Neural crest cell (in vitro differentiated cells): ENCODE measurements around the gene COLGALT1. TPM values are rescaled to one million over a fixed set of nuclear protein-coding genes. Genes with fewer than 3 reads are reported as not detected.
"Not testable (repeated sequence)": the region's sequence is repeated elsewhere in the genome, so short reads cannot be mapped to it uniquely, and the experiment has no call there.

Experiments
- DNase-seq: peaks from one replicate; pipeline ENCODE4 v3.0.0; 2021; ENCODE audit warnings: low read depth, mixed read lengths, low spot score
- H3K27ac Mint-ChIP-seq: one replicate; pipeline ENCODE4 v1.8.0; 2021; ENCODE audit warnings: mild to moderate bottlenecking, mixed read lengths; ENCODE audit not compliant: unreplicated experiment
- H3K27me3 Mint-ChIP-seq: 2 replicates; pipeline ENCODE4 v1.8.0; 2021; ENCODE audit warnings: low read depth, mild to moderate bottlenecking, mixed read lengths
- H3K36me3 Mint-ChIP-seq: 2 replicates; pipeline ENCODE4 v1.8.0; 2021; ENCODE audit warnings: low read depth, mild to moderate bottlenecking, mixed read lengths
- H3K4me1 Mint-ChIP-seq: 2 replicates; pipeline ENCODE4 v1.8.0; 2021; ENCODE audit warnings: mixed read lengths
- H3K4me3 Mint-ChIP-seq: one replicate; pipeline ENCODE4 v1.8.0; 2021; ENCODE audit warnings: mild to moderate bottlenecking, mixed read lengths
- H3K9me3 Mint-ChIP-seq: 2 replicates; pipeline ENCODE4 v1.8.0; 2021; ENCODE audit warnings: mixed read lengths
- total RNA-seq: library from RNA; stranded (reverse); gene quantifications from 2 replicates; pipeline ENCODE4 v1.2.1, GENCODE V29; 2021
- TF ChIP-seq, protein P1 (sequence below): fragments of 200-600 bp; sonication (generic); conservative IDR thresholded peaks from 2 replicates; pipeline ENCODE4 v1.5.0; 2021; ENCODE audit warnings: antibody characterized with exemption, mild to moderate bottlenecking

The COLGALT1 gene
- total RNA-seq, 1 donor from 2014 or later: 81.7 TPM

DNA sequence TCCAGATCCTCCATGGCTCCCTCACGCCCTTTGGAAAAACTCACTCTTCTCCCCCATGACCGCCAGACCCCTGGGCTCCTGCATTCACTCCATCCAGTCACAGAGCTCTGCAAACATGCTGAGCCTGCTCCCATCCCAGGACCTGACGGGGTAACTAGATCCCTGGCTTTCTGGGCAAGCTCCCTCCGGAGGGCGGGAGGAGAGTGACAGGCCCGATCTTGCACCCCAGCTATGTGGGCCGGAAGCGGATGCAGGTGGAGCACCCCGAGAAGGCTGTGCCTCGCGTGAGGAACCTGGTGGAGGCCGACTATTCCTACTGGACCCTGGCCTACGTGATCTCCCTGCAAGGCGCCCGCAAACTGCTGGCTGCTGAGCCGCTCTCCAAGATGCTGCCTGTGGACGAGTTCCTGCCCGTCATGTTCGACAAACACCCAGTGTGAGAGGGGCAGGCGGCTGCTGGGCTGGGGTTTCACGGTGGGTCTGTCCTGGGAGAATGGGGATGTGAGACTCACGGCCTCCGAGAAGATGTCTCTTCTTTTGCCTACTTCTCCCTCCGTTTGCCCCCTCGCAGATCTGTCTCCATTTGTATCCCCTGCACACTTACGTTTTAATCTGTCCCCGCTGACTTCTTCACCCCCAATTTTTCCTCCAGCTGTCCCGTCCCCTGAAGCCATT, 25.2 kb downstream of the COLGALT1 start:
- peaks cover 8% of the 10 kb centered on the region for H3K4me1 Mint-ChIP-seq
- no peaks in the 10 kb centered on the region for H3K27me3 Mint-ChIP-seq
- no peak for DNase-seq
- peaks cover 12% of the 10 kb centered on the region for H3K36me3 Mint-ChIP-seq
- no peaks in the 10 kb centered on the region for H3K9me3 Mint-ChIP-seq
- H3K27ac Mint-ChIP-seq: no peak overlapping the region
- no peak overlapping the region for H3K4me3 Mint-ChIP-seq
- TF ChIP-seq, protein P1, sequence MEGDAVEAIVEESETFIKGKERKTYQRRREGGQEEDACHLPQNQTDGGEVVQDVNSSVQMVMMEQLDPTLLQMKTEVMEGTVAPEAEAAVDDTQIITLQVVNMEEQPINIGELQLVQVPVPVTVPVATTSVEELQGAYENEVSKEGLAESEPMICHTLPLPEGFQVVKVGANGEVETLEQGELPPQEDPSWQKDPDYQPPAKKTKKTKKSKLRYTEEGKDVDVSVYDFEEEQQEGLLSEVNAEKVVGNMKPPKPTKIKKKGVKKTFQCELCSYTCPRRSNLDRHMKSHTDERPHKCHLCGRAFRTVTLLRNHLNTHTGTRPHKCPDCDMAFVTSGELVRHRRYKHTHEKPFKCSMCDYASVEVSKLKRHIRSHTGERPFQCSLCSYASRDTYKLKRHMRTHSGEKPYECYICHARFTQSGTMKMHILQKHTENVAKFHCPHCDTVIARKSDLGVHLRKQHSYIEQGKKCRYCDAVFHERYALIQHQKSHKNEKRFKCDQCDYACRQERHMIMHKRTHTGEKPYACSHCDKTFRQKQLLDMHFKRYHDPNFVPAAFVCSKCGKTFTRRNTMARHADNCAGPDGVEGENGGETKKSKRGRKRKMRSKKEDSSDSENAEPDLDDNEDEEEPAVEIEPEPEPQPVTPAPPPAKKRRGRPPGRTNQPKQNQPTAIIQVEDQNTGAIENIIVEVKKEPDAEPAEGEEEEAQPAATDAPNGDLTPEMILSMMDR: no peak

DNA sequence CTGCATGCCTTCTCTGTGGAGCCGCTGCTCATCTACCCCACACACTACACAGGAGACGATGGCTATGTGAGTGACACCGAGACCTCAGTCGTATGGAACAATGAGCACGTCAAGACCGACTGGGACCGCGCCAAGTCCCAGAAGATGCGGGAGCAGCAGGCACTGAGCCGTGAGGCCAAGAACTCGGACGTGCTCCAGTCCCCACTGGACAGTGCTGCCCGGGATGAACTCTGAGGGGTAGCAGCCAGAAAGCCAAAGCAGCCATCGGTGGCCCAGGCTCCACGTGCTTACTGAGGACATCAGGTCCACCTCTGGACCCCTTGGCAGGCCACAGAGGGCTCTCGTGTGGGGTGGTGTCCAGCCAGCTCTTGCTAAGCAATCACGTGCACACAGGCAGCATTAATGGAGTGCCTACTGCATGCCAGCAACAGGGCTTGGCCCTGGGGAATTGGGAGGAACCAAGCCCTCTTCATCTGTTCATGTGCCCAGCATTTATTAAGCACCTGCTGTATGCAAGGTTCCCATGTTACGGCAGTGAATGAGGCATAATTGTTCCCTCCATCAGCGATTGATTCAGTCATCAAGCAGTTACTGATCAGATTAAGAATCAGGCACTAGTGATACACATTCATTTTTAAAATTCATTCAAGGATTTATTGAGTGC, 25.9 kb downstream of the COLGALT1 start:
- no peak for DNase-seq
- Mint-ChIP-seq H3K4me3 (no peak overlapping the region), H3K9me3 (no peaks in the 10 kb centered on the region), H3K4me1 (peaks cover 8% of the 10 kb centered on the region), H3K27me3 (no peaks in the 10 kb centered on the region), H3K27ac (no peak overlapping the region), H3K36me3 (peaks cover 12% of the 10 kb centered on the region)
- TF ChIP-seq, protein P1: no peak

DNA sequence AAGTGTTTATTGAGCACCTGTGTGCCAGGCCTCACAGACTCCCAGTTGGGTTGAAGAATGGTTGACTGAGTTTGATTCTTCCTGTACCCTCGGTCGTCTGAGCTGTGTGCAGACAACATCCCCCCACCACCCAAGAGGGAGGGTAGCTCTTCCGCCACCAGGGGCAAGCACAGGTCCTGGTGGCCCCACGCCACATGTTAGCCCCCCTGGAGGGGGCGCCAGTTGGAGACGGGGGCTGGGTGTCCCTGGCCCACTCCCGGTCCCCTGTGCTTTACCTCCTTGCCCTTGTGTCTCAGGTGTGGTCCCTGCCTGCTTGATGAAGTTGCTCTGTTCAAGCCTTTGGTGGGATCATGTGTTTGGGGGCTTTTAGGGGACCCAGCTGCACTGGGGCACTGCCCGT, 27.2 kb downstream of the COLGALT1 start:
- no peak overlapping the region for H3K27ac Mint-ChIP-seq

DNA sequence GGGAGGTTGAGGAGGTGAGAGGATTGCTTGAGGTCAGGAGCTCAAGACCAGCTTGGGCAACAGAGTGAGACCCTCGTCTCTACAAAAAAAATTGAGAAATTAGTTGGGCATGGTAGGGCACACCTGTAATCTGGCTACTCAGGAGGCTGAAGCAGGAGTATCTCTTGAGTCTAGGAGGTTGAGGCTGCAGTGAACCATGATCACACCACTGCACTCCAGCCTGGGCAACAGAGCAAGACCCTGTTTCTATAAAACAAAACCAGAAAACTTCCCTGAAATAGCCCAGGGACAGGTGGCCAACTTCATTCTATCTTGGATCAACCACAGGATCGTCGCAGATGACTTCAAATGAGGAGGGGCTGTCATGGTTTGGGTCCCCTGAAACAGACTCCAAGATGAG, 28.7 kb downstream of the COLGALT1 start:
- no peaks in the 10 kb centered on the region for H3K27me3 Mint-ChIP-seq
- H3K9me3 Mint-ChIP-seq: no peaks in the 10 kb centered on the region
- H3K27ac Mint-ChIP-seq: no peak overlapping the region
- TF ChIP-seq, protein P1: no peak
- no peak for DNase-seq
- peaks cover 8% of the 10 kb centered on the region for H3K4me1 Mint-ChIP-seq
- peaks cover 12% of the 10 kb centered on the region for H3K36me3 Mint-ChIP-seq
- H3K4me3 Mint-ChIP-seq: no peak overlapping the region

More for the DNA sequence above, 27.2 kb downstream of the COLGALT1 start:
- TF ChIP-seq, protein P1: no peak
- Mint-ChIP-seq H3K9me3 (no peaks in the 10 kb centered on the region), H3K27me3 (no peaks in the 10 kb centered on the region), H3K36me3 (peaks cover 12% of the 10 kb centered on the region), H3K4me1 (peaks cover 8% of the 10 kb centered on the region), H3K4me3 (no peak overlapping the region)
- DNase-seq: no peak

DNA sequence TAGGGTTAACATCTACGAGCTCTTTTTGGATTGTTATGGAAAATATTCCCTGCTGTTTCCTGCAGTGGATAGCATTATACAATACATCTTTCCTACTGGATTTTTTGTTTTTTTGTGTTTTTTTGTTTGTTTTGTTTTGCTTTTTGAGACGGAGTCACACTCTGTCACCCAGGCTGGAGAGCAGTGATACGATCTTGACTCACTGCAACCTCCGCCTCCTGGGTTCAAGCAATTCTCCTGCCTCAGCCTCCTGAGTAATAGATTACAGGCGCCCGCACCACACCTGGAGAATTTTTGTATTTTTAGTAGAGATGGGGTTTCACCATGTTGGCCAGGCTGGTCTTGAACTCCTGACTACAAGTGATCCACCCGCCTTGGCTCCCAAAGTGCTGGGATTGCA, 29.9 kb downstream of the COLGALT1 start:
- not testable (repeated sequence) for H3K4me1 Mint-ChIP-seq, H3K27ac Mint-ChIP-seq, H3K36me3 Mint-ChIP-seq, H3K4me3 Mint-ChIP-seq, DNase-seq, H3K9me3 Mint-ChIP-seq, H3K27me3 Mint-ChIP-seq

DNA sequence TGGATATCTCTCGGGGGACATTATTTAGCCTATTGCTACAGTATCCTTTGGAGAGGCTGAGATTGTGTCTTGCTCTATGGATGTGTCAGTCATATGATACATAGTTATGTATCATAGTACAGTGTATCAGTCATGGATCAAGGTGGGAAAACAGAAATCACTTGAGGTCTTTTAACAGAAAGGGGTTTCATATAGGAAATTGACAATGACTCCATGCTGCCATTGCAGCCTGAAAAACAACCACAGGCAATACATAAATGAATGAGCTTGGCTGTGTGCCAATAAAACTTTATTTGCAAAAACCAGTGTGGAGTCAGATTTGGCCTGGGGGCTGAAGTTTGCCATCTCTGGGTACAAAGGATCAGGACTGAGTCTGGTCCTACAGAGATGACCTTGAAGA, 35.4 kb downstream of the COLGALT1 start:
- Mint-ChIP-seq H3K27me3 (peaks cover 3% of the 10 kb centered on the region), H3K27ac (no peak overlapping the region)

DNA sequence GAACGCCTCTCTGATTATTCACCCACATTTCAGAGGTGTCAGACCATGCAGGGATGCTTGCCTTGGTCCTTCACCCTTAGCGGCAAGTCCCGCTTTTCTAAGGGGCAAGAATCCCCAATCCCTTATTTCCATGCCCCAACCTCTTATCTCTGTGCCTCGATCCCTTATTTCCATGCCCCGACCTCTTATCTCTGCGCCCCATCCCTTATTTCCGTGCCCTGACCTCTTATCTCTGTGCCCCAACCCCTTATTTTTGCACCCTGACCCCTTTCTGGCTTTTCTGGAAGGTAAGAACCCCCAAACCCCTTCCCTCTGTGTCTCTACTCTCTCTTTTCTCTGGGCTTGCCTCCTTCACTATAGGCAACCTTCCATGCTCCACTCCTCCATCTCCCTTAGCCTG, 38.8 kb downstream of the COLGALT1 start:
- not testable (repeated sequence) for H3K9me3 Mint-ChIP-seq, H3K36me3 Mint-ChIP-seq, DNase-seq

More for the DNA sequence above, 35.4 kb downstream of the COLGALT1 start:
- TF ChIP-seq, protein P1: no peak
- no peaks in the 10 kb centered on the region for H3K9me3 Mint-ChIP-seq
- no peaks in the 10 kb centered on the region for H3K4me1 Mint-ChIP-seq
- no peak for DNase-seq
- H3K4me3 Mint-ChIP-seq: no peak overlapping the region
- H3K36me3 Mint-ChIP-seq: no peaks in the 10 kb centered on the region

DNA sequence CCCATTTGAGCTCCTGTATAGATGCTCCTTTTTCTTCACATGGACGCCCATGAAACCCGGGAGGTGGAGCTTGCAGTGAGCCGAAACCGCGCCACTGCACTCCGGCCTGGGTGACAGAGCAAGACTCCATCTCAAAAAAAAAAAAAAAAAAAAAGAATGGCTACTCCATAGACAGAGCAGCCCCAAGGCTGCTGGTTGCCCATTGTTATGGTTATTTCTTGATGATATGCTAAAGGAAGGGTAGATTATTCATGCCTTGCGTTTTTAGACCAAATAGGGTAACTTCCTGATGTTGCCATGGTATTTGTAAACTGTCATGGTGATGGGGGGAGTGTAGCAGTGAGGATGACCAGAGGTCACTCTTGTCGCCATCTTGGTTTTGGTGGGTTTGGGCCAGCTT, 42.6 kb downstream of the COLGALT1 start:
- peaks cover 21% of the 10 kb centered on the region for H3K27me3 Mint-ChIP-seq
- not testable (repeated sequence) for H3K27ac Mint-ChIP-seq, H3K9me3 Mint-ChIP-seq, DNase-seq, H3K4me3 Mint-ChIP-seq, H3K36me3 Mint-ChIP-seq
- H3K4me1 Mint-ChIP-seq: peaks cover 13% of the 10 kb centered on the region

More for the DNA sequence above, 38.8 kb downstream of the COLGALT1 start:
- not testable (repeated sequence) for H3K4me3 Mint-ChIP-seq, H3K4me1 Mint-ChIP-seq, H3K27ac Mint-ChIP-seq, H3K27me3 Mint-ChIP-seq
